H1 (cell line): Measurements from ENCODE around the gene STIM2. TPM values are rescaled to one million over a fixed set of nuclear protein-coding genes. Genes with fewer than 3 reads are reported as not detected.

Experiments used
- CTCF ChIA-PET: fragments of 300-600 bp; sonication (Branson Sonifier 250); formaldehyde crosslinking; loops from one replicate; lab custom pipeline; 2021; ENCODE audit not compliant: partially characterized antibody; lab: Charles Lee
- POLR2A ChIA-PET: fragments of 300-600 bp; sonication (Branson Sonifier 250); formaldehyde crosslinking; loops from one replicate; lab custom pipeline; 2021; ENCODE audit warnings: inconsistent platforms; ENCODE audit not compliant: partially characterized antibody; lab: Charles Lee
- DNase-seq, 2 experiments: peaks; one replicate each; pipeline versions ENCODE4 v3.0.0 to v3.0.0-alpha.2; 2010 to 2022; ENCODE audit warnings: low spot score in 2 of 2, low read depth in 1 of 2, mixed read lengths in 1 of 2
- FAIRE-seq: peaks from 2 replicates; lab custom pipeline; 2011; peaks lifted over from hg19 to GRCh38; lab: Jason Lieb, UNC
- H2AFZ ChIP-seq: 2 replicates; pipeline ENCODE4 v1.8.1; 2012; ENCODE audit warnings: low read length, inconsistent platforms
- H2AK5ac ChIP-seq: 2 replicates; pipeline ENCODE4 v1.6.1; 2013; ENCODE audit warnings: low read depth, low read length
- H2BK120ac ChIP-seq: replicated peaks from 2 replicates; pipeline ENCODE3; 2013; ENCODE audit warnings: low read depth, low read length, inconsistent platforms
- H2BK12ac ChIP-seq: 2 replicates; pipeline ENCODE4 v1.6.1; 2013; ENCODE audit warnings: low read depth, low read length
- H2BK15ac ChIP-seq: 2 replicates; pipeline ENCODE4 v1.6.1; 2013; ENCODE audit warnings: low read length
- H2BK20ac ChIP-seq: 2 replicates; pipeline ENCODE4 v1.6.1; 2013; ENCODE audit warnings: low read length
- H2BK5ac ChIP-seq: 2 replicates; pipeline ENCODE4 v1.6.1; 2013; ENCODE audit warnings: low read depth, low read length
- H3K14ac ChIP-seq: 2 replicates; pipeline ENCODE4 v1.6.1; 2013; ENCODE audit warnings: inconsistent platforms; ENCODE audit not compliant: insufficient read length
- H3K18ac ChIP-seq: 2 replicates; pipeline ENCODE4 v1.6.1; 2013; ENCODE audit warnings: low read length; ENCODE audit errors: extremely low read depth
- H3K23ac ChIP-seq: 2 replicates; pipeline ENCODE4 v1.6.1; 2013; ENCODE audit warnings: inconsistent platforms; ENCODE audit not compliant: insufficient read length
- H3K23me2 ChIP-seq: 2 replicates; pipeline ENCODE4 v1.6.1; 2013; ENCODE audit warnings: low read depth, low read length
- H3K27ac ChIP-seq: 2 replicates; pipeline ENCODE4 v1.6.1; 2011; ENCODE audit warnings: low read depth, low read length, inconsistent platforms
- H3K27me3 ChIP-seq, 4 experiments: replicated peaks in 1 of 4; 1 replicate in 1 of 4; 2 replicates in 3 of 4; pipeline versions ENCODE4 v1.6.1 to v1.8.1; 2011 to 2013; ENCODE audit warnings: low read length in 3 of 4, mild to moderate bottlenecking in 3 of 4, inconsistent platforms in 2 of 4, mixed read lengths in 2 of 4, moderate library complexity in 1 of 4; ENCODE audit not compliant: control insufficient read depth in 3 of 4, insufficient read depth in 3 of 4; ENCODE audit errors: extremely low read depth in 1 of 4
- H3K36me3 ChIP-seq, 4 experiments: 2 replicates each; pipeline versions ENCODE4 v1.6.1 to v1.8.1; 2011 to 2013; ENCODE audit warnings: mild to moderate bottlenecking in 4 of 4, low read length in 3 of 4, moderate library complexity in 2 of 4, control low read depth in 1 of 4, inconsistent platforms in 1 of 4; ENCODE audit not compliant: insufficient read depth in 4 of 4, control insufficient read depth in 2 of 4
- H3K4ac ChIP-seq: replicated peaks from 2 replicates; pipeline ENCODE3; 2013; ENCODE audit warnings: low read length, low read depth, mixed read lengths, inconsistent platforms; ENCODE audit not compliant: insufficient read length
- H3K4me1 ChIP-seq, 4 experiments: replicated peaks in 1 of 4; 1 replicate in 1 of 4; 2 replicates in 3 of 4; pipeline versions ENCODE4 v1.6.1 to v1.8.1; 2011 to 2013; ENCODE audit warnings: low read length in 3 of 4, inconsistent platforms in 2 of 4, mixed read lengths in 1 of 4; ENCODE audit not compliant: insufficient read depth in 4 of 4, control insufficient read depth in 3 of 4
- H3K4me2 ChIP-seq, 2 experiments: 2 replicates each; pipeline versions ENCODE4 v1.6.1 to v1.8.1; 2011 to 2013; ENCODE audit warnings: low read depth in 2 of 2, low read length in 2 of 2, control low read depth in 1 of 2, inconsistent platforms in 1 of 2, mild to moderate bottlenecking in 1 of 2; ENCODE audit not compliant: insufficient read depth in 1 of 2
- H3K4me3 ChIP-seq, 4 experiments: fragments of 200-600, 300-600 bp in 1 of 4; sonication (generic), shearing (Covaris generic), sonication (Bioruptor Twin) in 1 of 4; 2 replicates each; pipeline versions ENCODE4 v1.5.1 to v1.8.1; 2011 to 2016; ENCODE audit warnings: low read length in 4 of 4, low read depth in 3 of 4, control low read depth in 2 of 4, inconsistent platforms in 2 of 4, mild to moderate bottlenecking in 2 of 4, mixed read lengths in 1 of 4, moderate library complexity in 1 of 4; ENCODE audit not compliant: insufficient read depth in 2 of 4; ENCODE audit errors: extremely low read depth in 1 of 4
- H3K56ac ChIP-seq: replicated peaks from 2 replicates; pipeline ENCODE3; 2013; ENCODE audit warnings: low read depth, mild to moderate bottlenecking, mixed read lengths, low read length, inconsistent platforms; ENCODE audit not compliant: insufficient read length
- H3K79me1 ChIP-seq: 2 replicates; pipeline ENCODE4 v1.6.1; 2013; ENCODE audit warnings: low read depth, low read length, control low read depth
- H3K79me2 ChIP-seq, 2 experiments: 2 replicates each; pipeline versions ENCODE4 v1.6.1 to v1.8.1; 2012 to 2013; ENCODE audit warnings: low read length in 2 of 2, mild to moderate bottlenecking in 2 of 2, inconsistent platforms in 1 of 2; ENCODE audit not compliant: insufficient read depth in 2 of 2, control insufficient read depth in 1 of 2
- H3K9ac ChIP-seq, 4 experiments: replicated peaks in 1 of 4; 1 replicate in 1 of 4; 2 replicates in 3 of 4; pipeline versions ENCODE4 v1.6.1 to v1.8.1; 2011 to 2013; ENCODE audit warnings: low read depth in 3 of 4, low read length in 3 of 4, control low read depth in 2 of 4, mild to moderate bottlenecking in 2 of 4, moderate library complexity in 2 of 4, inconsistent platforms in 1 of 4; ENCODE audit errors: extremely low read depth in 1 of 4
- H3K9me3 ChIP-seq, 2 experiments: 2 replicates each; pipeline versions ENCODE4 v1.6.1 to v1.8.1; 2012 to 2013; ENCODE audit warnings: mild to moderate bottlenecking in 2 of 2, moderate library complexity in 2 of 2, control low read depth in 1 of 2, inconsistent platforms in 1 of 2, low read depth in 1 of 2, low read length in 1 of 2, mixed read lengths in 1 of 2; ENCODE audit not compliant: insufficient read depth in 2 of 2
- H4K20me1 ChIP-seq, 2 experiments: replicated peaks in 1 of 2; 2 replicates each; pipeline versions ENCODE3 to v1.8.1; 2011 to 2013; ENCODE audit warnings: inconsistent platforms in 2 of 2, low read length in 2 of 2, mild to moderate bottlenecking in 1 of 2; ENCODE audit not compliant: insufficient read depth in 2 of 2, control insufficient read depth in 1 of 2
- H4K5ac ChIP-seq: 2 replicates; pipeline ENCODE4 v1.6.1; 2013; ENCODE audit warnings: low read length, low read depth, mixed read lengths, inconsistent platforms; ENCODE audit not compliant: insufficient read length
- H4K8ac ChIP-seq: 2 replicates; pipeline ENCODE4 v1.8.0; 2013; ENCODE audit warnings: mild to moderate bottlenecking, moderate library complexity, low read length, inconsistent platforms; ENCODE audit not compliant: insufficient read depth; ENCODE audit errors: extremely low read depth
- H4K91ac ChIP-seq: replicated peaks from 2 replicates; pipeline ENCODE3; 2013; ENCODE audit warnings: low read length, mixed read lengths, inconsistent platforms; ENCODE audit not compliant: insufficient read length
- BRCA1 ChIP-seq: IDR thresholded peaks from 2 replicates; pipeline ENCODE4 v1.6.1; 2012; ENCODE audit warnings: low read depth, low read length, improper control_type of control experiment
- CHD2 ChIP-seq: IDR thresholded peaks from 2 replicates; pipeline ENCODE4 v1.6.1; 2012; ENCODE audit warnings: low read length, improper control_type of control experiment
- EGR1 ChIP-seq: IDR thresholded peaks from 2 replicates; pipeline ENCODE4 v1.6.1; 2011; ENCODE audit warnings: low read depth, low read length, borderline replicate concordance
- GABPA ChIP-seq: IDR thresholded peaks from 2 replicates; pipeline ENCODE4 v1.6.1; 2011; ENCODE audit warnings: mild to moderate bottlenecking, low read length, moderate library complexity, borderline replicate concordance; ENCODE audit not compliant: insufficient read depth
- KDM1A ChIP-seq: fragments of 200-600, 300-600 bp; sonication (generic); IDR thresholded peaks from 2 replicates; pipeline ENCODE4 v1.7.1; 2016; ENCODE audit warnings: mild to moderate bottlenecking, low read length, borderline replicate concordance
- NANOG ChIP-seq: IDR thresholded peaks from 2 replicates; pipeline ENCODE4 v1.6.1; 2011; ENCODE audit warnings: low read length, low read depth, mild to moderate bottlenecking, inconsistent platforms; ENCODE audit not compliant: insufficient read depth, poor library complexity, severe bottlenecking
- POU5F1 ChIP-seq: IDR thresholded peaks from 2 replicates; pipeline ENCODE4 v1.6.1; 2011; ENCODE audit warnings: low read depth, mild to moderate bottlenecking, low read length, moderate library complexity
- RAD21 ChIP-seq, 2 experiments: IDR thresholded peaks in 1 of 2; conservative IDR thresholded peaks in 1 of 2; 2 replicates each; pipeline ENCODE4 v1.6.1; 2011; ENCODE audit warnings: low read depth in 2 of 2, low read length in 2 of 2, improper control_type of control experiment in 1 of 2, inconsistent platforms in 1 of 2, mild to moderate bottlenecking in 1 of 2, moderate library complexity in 1 of 2
- RXRA ChIP-seq: IDR thresholded peaks from 2 replicates; pipeline ENCODE4 v1.6.1; 2011; ENCODE audit warnings: low read depth, mild to moderate bottlenecking, low read length, moderate library complexity; ENCODE audit not compliant: insufficient read depth
- SIX5 ChIP-seq: IDR thresholded peaks from 2 replicates; pipeline ENCODE4 v1.6.1; 2011; ENCODE audit warnings: mild to moderate bottlenecking, low read depth, low read length
- SP1 ChIP-seq: IDR thresholded peaks from 2 replicates; pipeline ENCODE4 v1.6.1; 2011; ENCODE audit warnings: low read depth, low read length
- SP2 ChIP-seq: IDR thresholded peaks from 2 replicates; pipeline ENCODE4 v1.6.1; 2012; ENCODE audit warnings: mild to moderate bottlenecking, low read length, inconsistent platforms
- TAF1 ChIP-seq: IDR thresholded peaks from 2 replicates; pipeline ENCODE4 v1.6.1; 2011; ENCODE audit warnings: mild to moderate bottlenecking, low read depth, low read length
- TCF12 ChIP-seq: IDR thresholded peaks from 2 replicates; pipeline ENCODE4 v1.6.1; 2011; ENCODE audit warnings: low read depth, mild to moderate bottlenecking, low read length
- WGBS, 2 experiments: shearing (Covaris generic) in 1 of 2; methylation state at CpG; one replicate each; pipeline versions ENCODE4 v1.1.6 to v1.1.7; 2013 to 2015; ENCODE audit warnings: low lambda C conversion rate in 2 of 2, mixed read lengths in 2 of 2, inconsistent platforms in 1 of 2, low coverage in 1 of 2, missing lambda C conversion rate in 1 of 2; ENCODE audit not compliant: insufficient replicate concordance in 2 of 2, insufficient coverage in 1 of 2, insufficient read length in 1 of 2; ENCODE audit errors: extremely low coverage in 1 of 2, missing lambda C conversion rate in 1 of 2; 5-methylcytosine and 5-hydroxymethylcytosine counted together
- polyA plus RNA-seq, 7 experiments: library from polyadenylated mRNA; depleted of rRNA in 3 of 7; stranded (reverse) in 5 of 7; unstranded in 2 of 7; fragments of >200 nt in 5 of 7; fragments of 200-250 nt in 2 of 7; gene quantifications; 1 replicate in 5 of 7; 2 replicates in 1 of 7; 4 replicates in 1 of 7; pipeline versions ENCODE4 v1.2.1 to v1.2.3, GENCODE V29; 2011 to 2013; ENCODE audit warnings: missing spikeins in 2 of 7, mixed read lengths in 2 of 7
- total RNA-seq: library from RNA; stranded (reverse); fragmentation: NEBNext Ultra II Directional; extraction: Animal tissue kit (Norgen Biotek cat#: 25700); gene quantifications from 2 replicates; pipeline ENCODE4 v1.2.1, GENCODE V29; 2021
- TF ChIP-seq, protein P1 (sequence below): IDR thresholded peaks from 2 replicates; pipeline ENCODE4 v1.6.1; 2011; ENCODE audit warnings: low read depth, mild to moderate bottlenecking, low read length; ENCODE audit not compliant: insufficient read depth

The STIM2 gene
- total and polyA plus RNA-seq, 2 of the 8 experiments (the other 6 are each of a cell fraction or from before 2014, with no cell fraction given) = 22.9 to 23.0 TPM

DNA sequence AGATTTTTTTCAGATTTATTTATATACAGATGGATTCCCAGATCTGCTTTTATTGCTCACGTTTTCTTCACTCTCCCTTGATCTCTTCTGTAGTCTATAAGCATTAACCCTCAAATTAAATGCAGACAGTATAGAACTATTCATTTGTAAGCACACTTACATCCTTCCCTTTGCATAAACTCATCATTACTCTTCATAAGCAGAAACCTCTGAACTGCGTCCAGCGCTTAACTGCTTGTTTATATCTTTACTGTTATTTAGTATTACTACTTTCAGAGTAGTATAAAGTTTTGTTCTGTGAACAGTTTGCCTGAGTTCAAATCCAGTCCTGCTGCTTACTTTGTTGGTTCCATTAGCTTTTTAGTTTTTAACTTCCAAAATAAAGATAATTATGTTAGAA, 132.9 kb downstream of the STIM2 start:
- H4K8ac ChIP-seq = no peak overlapping the region
- H3K23me2 ChIP-seq = no peaks in the 10 kb centered on the region
- H2AFZ ChIP-seq = no peak overlapping the region
- H2BK20ac ChIP-seq = no peak overlapping the region
- no peak for FAIRE-seq
- no peak overlapping the region for H4K5ac ChIP-seq
- H4K91ac ChIP-seq = no peak overlapping the region
- H3K36me3 ChIP-seq = no peaks in the 10 kb centered on the region
- H3K4ac ChIP-seq = no peak overlapping the region
- no peaks in the 10 kb centered on the region for H3K79me2 ChIP-seq
- no peaks in the 10 kb centered on the region for H4K20me1 ChIP-seq
- CTCF ChIA-PET = interaction anchor here (0.7 to 2.4 kb wide), 5 partner anchors 8 to 205 kb away, joined by 3 to 14 read pairs (median 7); no protein-coding TSS in a partner anchor
- H3K56ac ChIP-seq = no peak overlapping the region
- no peak overlapping the region for H2BK15ac ChIP-seq
- no peak overlapping the region for H3K4me3 ChIP-seq
- H2BK120ac ChIP-seq = no peak overlapping the region
- no peak overlapping the region for H3K18ac ChIP-seq
- no peak overlapping the region for H3K9ac ChIP-seq
- H3K4me1 ChIP-seq = peaks cover 0 to 4% (median 0%) of the 10 kb centered on the region in 4 experiments; a peak in 3 of 7 replicates
- H2BK5ac ChIP-seq = no peak overlapping the region
- H3K9me3 ChIP-seq = no peaks in the 10 kb centered on the region
- H3K27ac ChIP-seq = no peak overlapping the region
- H3K79me1 ChIP-seq = no peaks in the 10 kb centered on the region
- no peaks in the 10 kb centered on the region for H3K27me3 ChIP-seq
- no peak overlapping the region for H3K14ac ChIP-seq
- no peak overlapping the region for H2AK5ac ChIP-seq
- DNase-seq = no peak
- no peak overlapping the region for H3K23ac ChIP-seq
- POLR2A ChIA-PET = no interaction called here
- H3K4me2 ChIP-seq = no peak overlapping the region
- H2BK12ac ChIP-seq = no peak overlapping the region
- WGBS, 2 experiments = 87% methylated on average over 3 of the region's 3 CpGs; no CpG with 5 or more reads in 1 of the 2 experiments
- no peak for TF ChIP-seq TCF12
- TF ChIP-seq, protein P1, sequence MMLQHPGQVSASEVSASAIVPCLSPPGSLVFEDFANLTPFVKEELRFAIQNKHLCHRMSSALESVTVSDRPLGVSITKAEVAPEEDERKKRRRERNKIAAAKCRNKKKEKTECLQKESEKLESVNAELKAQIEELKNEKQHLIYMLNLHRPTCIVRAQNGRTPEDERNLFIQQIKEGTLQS = no peak
- TF ChIP-seq POU5F1 = no peak
- TF ChIP-seq EGR1 = no peak
- no peak for TF ChIP-seq BRCA1
- no peak for TF ChIP-seq RXRA
- TF ChIP-seq NANOG = no peak
- no peak for TF ChIP-seq SP1
- TF ChIP-seq SP2 = no peak
- no peak for TF ChIP-seq CHD2
- TF ChIP-seq RAD21 (IDR thresholded peaks at IDR 0.05 in 1 of 2, conservative IDR thresholded peaks at IDR 0.05 in 1 of 2; ENCODE audit: low read depth in 2 of 2, low read length in 2 of 2) = no peak
- TF ChIP-seq SIX5 = no peak
- TF ChIP-seq GABPA = no peak
- no peak for TF ChIP-seq KDM1A
- no peak for TF ChIP-seq TAF1
